GM13976 (cell line): ENCODE results near the gene HECW1.

Experiments used
- DNase-seq: peaks from one replicate; pipeline ENCODE4 v3.0.0; 2012; ENCODE audit warnings: low spot score
- CTCF ChIP-seq: IDR thresholded peaks from 2 replicates; pipeline ENCODE4 v1.5.1; 2012; ENCODE audit warnings: borderline replicate concordance, mild to moderate bottlenecking; ENCODE audit not compliant: insufficient read depth; ENCODE audit errors: extremely low read depth, missing control alignments, control extremely low read depth
- in situ Hi-C: fragments of 300-500 bp; cut with MboI; formaldehyde crosslinking; loops from one replicate; pipeline ENCODE4 v1.12.0; 2022; ENCODE audit warnings: low sequenced_read_pairs, mixed read lengths, inconsistent platforms; ENCODE audit not compliant: unreplicated experiment

The HECW1 gene

GRCh38 chr7:43325595-43325994 lies 213.1 kb downstream of the HECW1 start:
- in situ Hi-C loops, result no loop called here
- TF ChIP-seq CTCF, result no peak
- DNase-seq, result peak; percentile 1

DNA sequence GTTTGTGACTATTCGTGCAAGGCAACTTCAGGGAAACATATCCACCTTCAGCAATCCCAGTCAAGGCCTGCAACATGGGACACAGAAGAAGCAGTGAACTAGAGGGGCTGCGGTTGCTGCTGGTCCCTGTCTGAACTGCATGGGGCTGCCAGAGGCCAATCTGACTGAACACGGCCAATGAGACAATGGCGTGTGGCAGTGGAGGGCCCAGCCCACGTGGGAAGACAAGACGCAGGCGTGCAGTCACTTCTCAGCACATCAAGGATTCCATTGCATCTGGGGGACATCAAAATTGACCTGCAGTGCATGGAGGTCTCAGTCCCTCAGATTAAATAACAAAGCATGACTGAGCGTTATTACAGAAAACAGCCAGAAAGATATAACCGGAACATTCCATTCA lies 215.9 kb downstream of the HECW1 start:
- TF ChIP-seq CTCF, result no peak
- DNase-seq, result no peak
- in situ Hi-C loops, result no loop called here

DNA sequence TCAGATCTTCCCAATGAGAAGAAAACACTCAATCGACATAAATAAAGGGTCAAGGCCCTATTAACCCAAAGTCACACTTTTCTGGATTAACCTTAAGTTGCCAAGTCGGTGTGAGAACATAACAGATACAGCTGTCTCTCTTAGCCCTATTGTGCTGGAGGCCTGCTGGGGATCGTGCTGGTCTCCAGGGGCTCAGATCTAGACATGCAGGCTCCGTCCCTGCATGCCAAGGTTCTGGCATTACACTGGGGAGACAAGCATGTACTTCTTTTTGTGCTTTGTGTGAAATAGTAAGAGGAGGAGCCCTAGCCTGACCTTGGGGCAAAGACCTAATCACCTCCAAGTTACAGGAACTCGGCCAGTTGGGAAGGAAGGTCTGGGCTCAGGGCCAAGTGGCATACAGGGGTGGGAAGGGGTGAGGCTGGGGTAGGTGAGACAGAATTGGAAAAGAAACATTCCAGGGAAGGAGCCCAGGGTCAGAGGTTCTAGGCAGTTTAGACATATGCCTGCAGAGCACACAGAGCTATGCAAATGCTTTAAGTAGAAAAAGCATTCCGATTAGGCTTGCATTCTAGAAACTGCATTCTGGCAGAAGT lies 216.4 kb downstream of the HECW1 start:
- no peak for DNase-seq
- in situ Hi-C loops, result no loop called here
- TF ChIP-seq CTCF, result no peak

GRCh38 chr7:43332193-43332796 lies 219.8 kb downstream of the HECW1 start:
- in situ Hi-C loops, result no loop called here
- no peak for TF ChIP-seq CTCF
- DNase-seq, result no peak

DNA sequence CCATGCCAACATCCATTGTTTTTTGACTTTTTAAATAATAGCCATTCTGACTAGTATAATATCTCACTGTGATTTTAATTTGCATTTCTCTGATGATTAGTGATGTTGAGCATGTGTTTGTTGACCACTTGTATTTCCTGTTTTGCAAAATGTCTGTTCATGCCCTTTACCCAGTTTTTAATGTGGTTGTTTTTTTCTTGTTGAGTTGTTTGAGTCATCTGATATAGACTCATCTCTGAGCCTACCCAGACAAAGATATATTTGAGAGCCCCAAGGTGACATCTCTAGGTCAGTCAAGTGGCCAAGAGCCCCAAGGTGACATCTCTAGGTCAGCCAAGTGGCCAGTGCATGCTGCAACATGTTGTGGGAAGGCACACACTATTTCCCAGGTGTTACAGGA lies 224.7 kb downstream of the HECW1 start:
- no peak for TF ChIP-seq CTCF
- in situ Hi-C loops, result no loop called here
- no peak for DNase-seq

GRCh38 chr7:43337811-43338210 lies 225.4 kb downstream of the HECW1 start:
- in situ Hi-C loops, result no loop called here
- no peak for TF ChIP-seq CTCF
- no peak for DNase-seq
